Endodermal cell (in vitro differentiated cells): ENCODE results near the gene MACROD2. TPM values are rescaled to one million over a fixed set of nuclear protein-coding genes. Genes with fewer than 3 reads are reported as not detected.

ENCODE experiments used
- DNase-seq: peaks from one replicate; pipeline ENCODE4 v3.0.0-alpha.2; 2017
- H3K27ac ChIP-seq: 2 replicates; pipeline ENCODE4 v1.5.1; 2013; ENCODE audit warnings: mild to moderate bottlenecking, low read depth, low read length, moderate library complexity
- H3K27me3 ChIP-seq: 2 replicates; pipeline ENCODE4 v1.6.1; 2013; ENCODE audit warnings: mild to moderate bottlenecking, low read length, moderate library complexity; ENCODE audit not compliant: insufficient read depth, control insufficient read depth, poor library complexity, severe bottlenecking
- H3K36me3 ChIP-seq: 2 replicates; pipeline ENCODE4 v1.7.0; 2013; ENCODE audit warnings: mild to moderate bottlenecking, low read length, moderate library complexity; ENCODE audit not compliant: control insufficient read depth, insufficient read depth
- H3K4me1 ChIP-seq: one replicate; pipeline ENCODE4 v1.7.0; 2013; ENCODE audit warnings: low read length; ENCODE audit not compliant: control insufficient read depth, insufficient read depth
- H3K4me3 ChIP-seq: 2 replicates; pipeline ENCODE4 v1.5.1; 2013; ENCODE audit warnings: mild to moderate bottlenecking, low read length, moderate library complexity
- H3K9ac ChIP-seq: 2 replicates; pipeline ENCODE4 v1.6.1; 2013; ENCODE audit warnings: mild to moderate bottlenecking, low read length, moderate library complexity; ENCODE audit not compliant: poor library complexity, severe bottlenecking; ENCODE audit errors: extremely low read depth
- H3K9me3 ChIP-seq: 2 replicates; pipeline ENCODE4 v1.6.1; 2013; ENCODE audit warnings: mild to moderate bottlenecking, low read length, moderate library complexity; ENCODE audit not compliant: control insufficient read depth
- H3K27ac Mint-ChIP-seq: 2 replicates; pipeline ENCODE4 v1.8.0; 2020; ENCODE audit warnings: mixed read lengths
- H3K27me3 Mint-ChIP-seq: 2 replicates; pipeline ENCODE4 v1.8.0; 2021; ENCODE audit warnings: mild to moderate bottlenecking, mixed read lengths; ENCODE audit not compliant: insufficient read depth
- H3K36me3 Mint-ChIP-seq: 2 replicates; pipeline ENCODE4 v1.8.0; 2020; ENCODE audit warnings: low read depth, mixed read lengths
- H3K4me1 Mint-ChIP-seq: 2 replicates; pipeline ENCODE4 v1.8.0; 2020; ENCODE audit warnings: mixed read lengths
- H3K4me3 Mint-ChIP-seq: 2 replicates; pipeline ENCODE4 v1.8.0; 2020; ENCODE audit warnings: mild to moderate bottlenecking, moderate library complexity, mixed read lengths
- H3K9me3 Mint-ChIP-seq: 2 replicates; pipeline ENCODE4 v1.8.0; 2020; ENCODE audit warnings: mild to moderate bottlenecking, mixed read lengths
- WGBS, 2 experiments: methylation state at CpG; one replicate each; pipeline versions ENCODE4 v1.1.5 to v1.1.7; 2013; ENCODE audit warnings: missing lambda C conversion rate in 2 of 2, mixed read lengths in 1 of 2; ENCODE audit not compliant: insufficient coverage in 1 of 2, insufficient read length in 1 of 2; 5-methylcytosine and 5-hydroxymethylcytosine counted together
- total RNA-seq, 2 donors: library from RNA; stranded (reverse); fragmentation: NEBNext Ultra II Directional in 1 of 2; extraction: Animal tissue kit (Norgen Biotek cat#: 25700) in 1 of 2; gene quantifications; 2 replicates in 1 of 2; 3 replicates in 1 of 2; pipeline ENCODE4 v1.2.1, GENCODE V29; 2021
- TF ChIP-seq, protein P1 (sequence below): fragments of 200-600 bp; sonication (generic); conservative IDR thresholded peaks from 2 replicates; pipeline ENCODE4 v1.5.0; 2021; ENCODE audit warnings: antibody characterized with exemption, mild to moderate bottlenecking

MACROD2 gene
- total RNA-seq, 2 donors from 2014 or later: 2.3 to 4.8 TPM

GRCh38 chr20:14997791-14998190 lies 1002.5 kb downstream of the MACROD2 start:
- DNase-seq: no peak
- Mint-ChIP-seq H3K36me3 (no peaks in the 10 kb centered on the region), H3K27me3 (no peaks in the 10 kb centered on the region), H3K4me1 (peaks cover 2% of the 10 kb centered on the region), H3K9me3 (peaks cover 24% of the 10 kb centered on the region), H3K27ac (no peak overlapping the region), H3K4me3 (no peak overlapping the region)
- H3K9ac ChIP-seq: no peak overlapping the region
- TF ChIP-seq, protein P1, sequence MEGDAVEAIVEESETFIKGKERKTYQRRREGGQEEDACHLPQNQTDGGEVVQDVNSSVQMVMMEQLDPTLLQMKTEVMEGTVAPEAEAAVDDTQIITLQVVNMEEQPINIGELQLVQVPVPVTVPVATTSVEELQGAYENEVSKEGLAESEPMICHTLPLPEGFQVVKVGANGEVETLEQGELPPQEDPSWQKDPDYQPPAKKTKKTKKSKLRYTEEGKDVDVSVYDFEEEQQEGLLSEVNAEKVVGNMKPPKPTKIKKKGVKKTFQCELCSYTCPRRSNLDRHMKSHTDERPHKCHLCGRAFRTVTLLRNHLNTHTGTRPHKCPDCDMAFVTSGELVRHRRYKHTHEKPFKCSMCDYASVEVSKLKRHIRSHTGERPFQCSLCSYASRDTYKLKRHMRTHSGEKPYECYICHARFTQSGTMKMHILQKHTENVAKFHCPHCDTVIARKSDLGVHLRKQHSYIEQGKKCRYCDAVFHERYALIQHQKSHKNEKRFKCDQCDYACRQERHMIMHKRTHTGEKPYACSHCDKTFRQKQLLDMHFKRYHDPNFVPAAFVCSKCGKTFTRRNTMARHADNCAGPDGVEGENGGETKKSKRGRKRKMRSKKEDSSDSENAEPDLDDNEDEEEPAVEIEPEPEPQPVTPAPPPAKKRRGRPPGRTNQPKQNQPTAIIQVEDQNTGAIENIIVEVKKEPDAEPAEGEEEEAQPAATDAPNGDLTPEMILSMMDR: no peak
- H3K9me3 ChIP-seq: no peaks in the 10 kb centered on the region
- WGBS, 2 experiments: 87% methylated on average over 3 of the region's 3 CpGs; no CpG with 5 or more reads in 1 of the 2 experiments
- H3K27me3 ChIP-seq: no peaks in the 10 kb centered on the region
- H3K4me3 ChIP-seq: no peak overlapping the region
- no peak overlapping the region for H3K27ac ChIP-seq
- H3K4me1 ChIP-seq: no peaks in the 10 kb centered on the region
- no peaks in the 10 kb centered on the region for H3K36me3 ChIP-seq

DNA sequence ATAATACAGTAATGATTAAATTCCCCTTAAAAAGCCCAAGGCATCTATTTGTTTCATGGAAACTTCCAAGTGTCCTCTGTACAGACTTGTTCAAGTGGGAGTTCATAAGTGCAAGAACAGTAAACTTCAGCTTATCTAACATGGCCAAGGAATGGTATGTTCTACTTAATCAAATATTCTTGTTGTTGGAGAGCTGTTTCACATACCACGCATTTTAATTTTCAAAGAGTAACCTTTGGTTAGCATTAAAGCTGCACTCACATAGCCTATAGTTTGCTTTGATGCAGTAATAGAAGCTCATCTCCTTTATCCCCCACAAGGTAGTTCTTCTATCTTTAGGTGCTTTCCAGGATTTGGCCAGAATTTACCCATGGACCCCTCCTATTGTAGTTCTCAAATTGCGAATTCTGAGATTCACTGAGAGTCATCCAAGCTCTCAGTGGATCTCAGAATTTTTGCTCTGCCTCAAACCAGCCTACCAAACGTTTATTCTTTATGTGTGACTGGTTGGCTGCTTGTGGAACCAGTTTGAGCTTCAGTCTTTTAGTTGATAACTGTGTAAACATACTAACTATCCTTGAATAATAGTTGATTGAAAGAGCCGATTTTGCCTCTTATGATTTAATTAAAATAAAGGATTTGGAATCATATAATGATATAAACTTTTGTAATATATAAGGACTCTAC lies 1010.1 kb downstream of the MACROD2 start:
- H3K27ac Mint-ChIP-seq: no peak overlapping the region

GRCh38 chr20:15011631-15012030 lies 1016.3 kb downstream of the MACROD2 start:
- TF ChIP-seq, protein P1: no peak
- 61 to 81% methylated on average over 2 to 4 of the region's 4 CpGs for WGBS, 2 experiments
- H3K27me3 ChIP-seq: no peaks in the 10 kb centered on the region
- Mint-ChIP-seq H3K9me3 (no peaks in the 10 kb centered on the region), H3K4me1 (no peaks in the 10 kb centered on the region), H3K27ac (no peak overlapping the region), H3K36me3 (no peaks in the 10 kb centered on the region), H3K4me3 (no peak overlapping the region), H3K27me3 (no peaks in the 10 kb centered on the region)
- no peaks in the 10 kb centered on the region for H3K4me1 ChIP-seq
- H3K9ac ChIP-seq: no peak overlapping the region
- no peaks in the 10 kb centered on the region for H3K9me3 ChIP-seq
- DNase-seq: no peak
- no peak overlapping the region for H3K4me3 ChIP-seq
- H3K36me3 ChIP-seq: no peaks in the 10 kb centered on the region
- H3K27ac ChIP-seq: no peak overlapping the region

More for the DNA sequence above, 1010.1 kb downstream of the MACROD2 start:
- H3K4me1 Mint-ChIP-seq: peaks cover 11% of the 10 kb centered on the region
- no peaks in the 10 kb centered on the region for H3K9me3 Mint-ChIP-seq
- no peaks in the 10 kb centered on the region for H3K36me3 Mint-ChIP-seq
- no peaks in the 10 kb centered on the region for H3K27me3 ChIP-seq
- H3K4me3 Mint-ChIP-seq: no peak overlapping the region
- H3K9me3 ChIP-seq: no peaks in the 10 kb centered on the region
- 88 to 90% methylated on average over 2 of the region's 4 CpGs for WGBS, 2 experiments
- H3K27me3 Mint-ChIP-seq: no peaks in the 10 kb centered on the region
- TF ChIP-seq, protein P1: no peak
- H3K27ac ChIP-seq: no peak overlapping the region
- H3K9ac ChIP-seq: no peak overlapping the region
- DNase-seq: no peak
- no peaks in the 10 kb centered on the region for H3K36me3 ChIP-seq
- H3K4me1 ChIP-seq: no peaks in the 10 kb centered on the region
- H3K4me3 ChIP-seq: no peak overlapping the region
